ENCODE data around the gene SPAAR.

- no peak for TF ChIP-seq CTCF (IDR thresholded peaks at IDR 0.05)
- no peak for TF ChIP-seq REST (IDR thresholded peaks at IDR 0.05; ENCODE audit: insufficient read depth in 1 of 2, low read depth in 2 of 2, low read length in 1 of 2)
- no peak for TF ChIP-seq POLR2AphosphoS5 (IDR thresholded peaks at IDR 0.05; ENCODE audit: low read depth, low read length)
- TF ChIP-seq SIN3A (IDR thresholded peaks at IDR 0.05; ENCODE audit: borderline replicate concordance, insufficient read depth, low read depth, low read length): no peak
- TF ChIP-seq TCF7L2 (IDR thresholded peaks at IDR 0.05; ENCODE audit: low read depth, low read length): no peak
Measured at GRCh38 chr9:35911690-35912089, 2.4 kb downstream of the SPAAR start.

Measured in Panc1 (cell line).